Measurements from ENCODE around the gene PCSK7. TPM values are rescaled to one million over a fixed set of nuclear protein-coding genes. Genes with fewer than 3 reads are reported as not detected.
"Not testable (repeated sequence)": the region's sequence is repeated elsewhere in the genome, so short reads cannot be mapped to it uniquely, and the experiment has no call there.

Gene PCSK7
- total RNA-seq, 1 donor from 2014 or later: 47.7 TPM

- DNase-seq (ENCODE audit: low read depth, low spot score): no peak
These were observed 13.5 kb downstream of the PCSK7 start for GRCh38 chr11:117218133-117218915.

- no peak for DNase-seq (ENCODE audit: low read depth, low spot score)
These were observed 14.5 kb downstream of the PCSK7 start for GRCh38 chr11:117217141-117218084.

DNA sequence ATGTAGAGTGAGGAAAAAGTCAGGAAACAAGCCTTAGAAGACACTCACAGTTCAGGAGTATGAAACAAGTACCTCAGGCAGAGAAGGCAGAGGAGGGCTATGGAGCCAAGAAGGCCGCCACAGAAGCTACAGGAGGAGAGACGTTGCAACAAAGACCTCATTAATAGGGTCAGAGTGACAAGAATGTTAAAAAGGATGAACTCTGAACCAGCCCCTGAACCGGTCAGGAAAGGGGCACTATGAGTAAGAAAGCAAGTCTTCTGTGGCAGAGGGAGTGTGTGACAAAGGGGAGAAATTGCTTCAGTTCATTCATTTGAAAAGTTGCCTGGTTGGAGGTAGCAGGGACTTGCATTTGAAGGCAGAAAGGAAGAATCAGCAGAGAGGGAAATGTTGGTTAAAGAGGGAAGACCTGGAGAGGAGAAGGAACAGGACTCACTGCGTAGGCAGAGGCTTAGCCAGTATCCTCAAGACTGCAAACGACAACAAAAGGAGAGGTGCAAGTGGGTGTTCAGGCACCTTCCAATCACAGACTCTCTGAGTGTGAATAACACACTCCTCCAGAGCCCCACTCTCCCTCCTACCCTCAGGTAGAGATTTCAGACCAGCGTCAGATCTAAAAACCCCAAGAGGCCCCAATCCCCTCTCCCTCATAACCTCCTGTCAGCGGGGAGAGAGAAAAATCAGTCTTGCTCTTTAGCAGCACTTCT lies 17.3 kb downstream of the PCSK7 start:
- DNase-seq (ENCODE audit: low read depth, low spot score): no peak

- DNase-seq (ENCODE audit: low read depth, low spot score): no peak
These were observed 19.0 kb downstream of the PCSK7 start for GRCh38 chr11:117212697-117213355.

DNA sequence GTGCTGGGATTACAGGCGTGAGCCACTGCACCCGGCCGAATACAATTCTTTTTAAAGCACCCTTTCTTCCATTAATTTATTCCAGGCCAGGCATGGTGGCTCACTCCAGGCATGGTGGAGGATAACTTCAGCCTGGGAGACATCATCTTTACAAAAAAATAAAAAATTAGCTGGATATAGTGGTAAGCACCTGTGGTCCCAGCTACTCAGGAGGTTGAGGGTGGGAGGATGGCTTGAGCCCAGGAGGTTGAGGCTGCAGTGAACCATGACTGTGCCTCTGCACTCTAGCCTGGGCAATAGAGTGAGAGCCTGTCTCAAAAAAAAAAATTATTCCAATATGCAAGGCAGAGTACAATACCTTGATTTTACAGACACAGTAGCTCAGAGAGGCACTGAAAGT lies 21.3 kb downstream of the PCSK7 start:
- DNase-seq (ENCODE audit: low read depth, low spot score): no peak

- DNase-seq (ENCODE audit: low read depth, low spot score): not testable (repeated sequence)
These were observed 22.3 kb downstream of the PCSK7 start for GRCh38 chr11:117209351-117210125.

GRCh38 chr11:117208710-117209109 lies 23.2 kb downstream of the PCSK7 start:
- not testable (repeated sequence) for DNase-seq (ENCODE audit: low read depth, low spot score)

DNA sequence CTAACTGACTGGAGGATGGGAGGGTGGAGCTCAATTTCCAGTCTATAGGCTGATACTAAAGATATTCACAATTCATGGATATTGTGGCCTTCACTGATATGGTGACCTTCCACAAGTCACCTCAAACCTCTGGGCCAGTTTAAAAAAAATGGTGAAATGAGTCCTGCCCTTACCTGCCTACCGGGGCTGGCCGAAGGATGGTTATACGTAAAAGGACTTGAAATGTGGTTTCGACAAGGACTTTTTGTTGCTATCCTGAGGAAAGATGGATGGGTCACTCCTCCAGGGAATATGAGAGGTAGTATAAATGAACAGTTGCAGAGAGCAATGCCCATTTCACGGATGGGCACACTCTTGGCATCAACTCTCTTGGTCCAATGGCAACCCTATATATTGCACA lies 24.4 kb downstream of the PCSK7 start:
- not testable (repeated sequence) for DNase-seq (ENCODE audit: low read depth, low spot score)

DNA sequence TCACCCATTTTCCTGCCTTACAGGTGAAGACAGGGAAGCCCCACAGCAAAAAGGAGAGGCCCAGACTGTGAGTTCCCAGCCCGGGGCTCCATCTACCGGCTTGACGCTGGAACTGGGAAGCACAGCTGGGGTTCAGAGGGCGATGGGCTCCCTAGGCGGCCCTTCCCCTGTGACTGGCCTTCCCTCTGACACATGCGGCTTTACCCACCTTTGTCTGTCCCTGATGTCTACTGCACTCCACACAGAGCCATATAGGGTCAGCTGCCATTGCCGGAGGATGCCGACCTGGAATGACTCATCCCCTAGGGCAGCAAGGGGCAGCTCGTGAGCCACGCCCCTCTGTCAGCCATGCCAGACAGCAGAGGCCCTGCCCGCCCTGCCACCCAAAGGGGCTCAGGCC lies 25.0 kb downstream of the PCSK7 start:
- DNase-seq (ENCODE audit: low read depth, low spot score): not testable (repeated sequence)

GRCh38 chr11:117206111-117206510 lies 25.8 kb downstream of the PCSK7 start:
- DNase-seq (ENCODE audit: low read depth, low spot score): not testable (repeated sequence)

- no peak for DNase-seq (ENCODE audit: low read depth, low spot score)
These were observed 26.6 kb downstream of the PCSK7 start for GRCh38 chr11:117205211-117205818.

GRCh38 chr11:117204283-117205080 lies 27.4 kb downstream of the PCSK7 start:
- no peak for DNase-seq (ENCODE audit: low read depth, low spot score)

DNA sequence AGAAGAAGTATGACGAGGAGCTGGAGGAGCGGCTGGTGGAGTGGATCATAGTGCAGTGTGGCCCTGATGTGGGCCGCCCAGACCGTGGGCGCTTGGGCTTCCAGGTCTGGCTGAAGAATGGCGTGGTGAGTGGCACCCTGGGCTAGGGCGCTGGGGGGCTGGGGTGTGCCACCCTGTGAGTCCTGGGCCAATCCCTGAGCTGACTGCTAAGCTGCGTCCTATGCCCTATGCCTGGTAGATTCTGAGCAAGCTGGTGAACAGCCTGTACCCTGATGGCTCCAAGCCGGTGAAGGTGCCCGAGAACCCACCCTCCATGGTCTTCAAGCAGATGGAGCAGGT lies 28.8 kb downstream of the PCSK7 start:
- no peak for DNase-seq (ENCODE audit: low read depth, low spot score)

- no peak for DNase-seq (ENCODE audit: low read depth, low spot score)
These were observed 29.3 kb downstream of the PCSK7 start for GRCh38 chr11:117202386-117203068.

- no peak for DNase-seq (ENCODE audit: low read depth, low spot score)
These were observed 30.1 kb downstream of the PCSK7 start for GRCh38 chr11:117201658-117202305.

DNA sequence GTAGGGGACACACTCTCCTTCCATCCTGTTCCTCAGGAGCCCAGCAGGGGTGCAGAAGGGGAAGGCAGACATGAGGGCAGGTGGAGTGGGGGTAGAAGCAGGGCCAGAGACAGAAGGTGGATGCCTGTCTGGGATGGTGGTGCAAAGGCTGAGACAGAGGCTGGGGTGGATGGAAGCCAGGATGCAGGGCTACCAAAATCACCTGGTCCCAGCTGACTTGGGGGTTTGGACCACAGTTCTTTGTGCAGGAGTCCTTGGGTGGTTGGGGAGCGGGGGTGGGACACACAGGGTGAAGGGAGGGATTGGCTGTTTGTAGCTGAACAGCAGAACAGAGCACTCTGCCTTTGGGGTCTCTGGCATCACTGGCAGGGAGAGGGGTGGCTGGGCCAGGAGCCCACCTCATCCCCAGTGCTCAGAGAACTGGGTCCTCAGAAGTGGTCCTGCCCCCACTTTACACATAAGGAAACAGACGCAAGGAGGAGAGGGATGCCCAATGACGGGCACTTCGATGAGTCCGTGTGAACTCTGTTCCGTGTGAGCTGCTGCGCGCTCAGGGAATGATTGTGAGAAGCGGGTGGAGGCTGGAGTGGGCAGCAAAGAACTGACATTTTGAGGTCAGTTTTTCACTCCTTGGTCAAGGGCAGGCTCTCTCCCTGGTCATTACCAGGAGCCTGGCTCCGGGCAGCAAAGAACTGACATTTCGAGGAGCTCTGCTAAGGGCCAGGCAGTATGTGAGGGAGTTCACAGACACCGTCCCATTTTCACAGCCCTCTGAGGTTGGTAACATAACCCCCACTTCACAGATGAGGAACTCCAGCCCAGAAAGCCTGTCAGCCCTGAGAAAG lies 30.8 kb downstream of the PCSK7 start:
- DNase-seq (ENCODE audit: low read depth, low spot score): no peak
